ENCODE data around the gene BCL6.

The BCL6 gene

GRCh38 chr3:187758318-187758955 is 13.2 kb upstream of the BCL6 start:
- H2AFZ ChIP-seq (ENCODE audit: low read length): no peak overlapping the region
- H3K9ac ChIP-seq (ENCODE audit: low read length): no peak overlapping the region
- H4K20me1 ChIP-seq (ENCODE audit: insufficient read depth, low read length): no peaks in the 10 kb centered on the region
- H3K36me3 ChIP-seq (ENCODE audit: insufficient read depth, low read length): no peaks in the 10 kb centered on the region; the same call in 1 of the 2 replicates
- no peak overlapping the region for H3K4me3 ChIP-seq (ENCODE audit: low read depth, low read length, poor library complexity, severe bottlenecking)
- H3K4me2 ChIP-seq (ENCODE audit: low read length): no peak overlapping the region
- H3K9me3 ChIP-seq (ENCODE audit: low read length): no peaks in the 10 kb centered on the region
- no peaks in the 10 kb centered on the region for H3K9me2 ChIP-seq (ENCODE audit: low read depth, low read length)
- H3K27ac ChIP-seq (ENCODE audit: low read depth, low read length, poor library complexity, severe bottlenecking): no peak overlapping the region
- no peaks in the 10 kb centered on the region for H3F3A ChIP-seq (ENCODE audit: insufficient read depth, low read length)
- H3K79me2 ChIP-seq (ENCODE audit: insufficient read depth, low read length): no peaks in the 10 kb centered on the region
- TF ChIP-seq EZH2 (IDR thresholded peaks at IDR 0.05; ENCODE audit: borderline replicate concordance, low read length) (no peak), CTCF (IDR thresholded peaks at IDR 0.05; ENCODE audit: low read length) (no peak)
- no peaks in the 10 kb centered on the region for H3K4me1 ChIP-seq (ENCODE audit: insufficient read depth, low read length, severe bottlenecking)
- no peaks in the 10 kb centered on the region for H3K27me3 ChIP-seq (ENCODE audit: insufficient read depth, low read length)

- TF ChIP-seq EZH2 (IDR thresholded peaks at IDR 0.05; ENCODE audit: borderline replicate concordance, low read length) (no peak), CTCF (IDR thresholded peaks at IDR 0.05; ENCODE audit: low read length) (no peak)
- Histone ChIP-seq H3K4me1 (ENCODE audit: insufficient read depth, low read length, severe bottlenecking) (peaks cover 35% of the 10 kb centered on the region), H3K9me2 (ENCODE audit: low read depth, low read length) (no peaks in the 10 kb centered on the region), H3F3A (ENCODE audit: insufficient read depth, low read length) (peaks cover 14% of the 10 kb centered on the region; the same call in 1 of the 2 replicates), H3K4me2 (ENCODE audit: low read length) (no peak overlapping the region), H4K20me1 (ENCODE audit: insufficient read depth, low read length) (no peaks in the 10 kb centered on the region), H3K27me3 (ENCODE audit: insufficient read depth, low read length) (no peaks in the 10 kb centered on the region), H3K36me3 (ENCODE audit: insufficient read depth, low read length) (no peaks in the 10 kb centered on the region), H2AFZ (ENCODE audit: low read length) (no peak overlapping the region), H3K4me3 (ENCODE audit: low read depth, low read length, poor library complexity, severe bottlenecking) (no peak overlapping the region), H3K79me2 (ENCODE audit: insufficient read depth, low read length) (no peaks in the 10 kb centered on the region), H3K9me3 (ENCODE audit: low read length) (no peaks in the 10 kb centered on the region), H3K27ac (ENCODE audit: low read depth, low read length, poor library complexity, severe bottlenecking) (no peak overlapping the region), H3K9ac (ENCODE audit: low read length) (no peak overlapping the region)
These were observed 8.2 kb upstream of the BCL6 start for GRCh38 chr3:187753516-187753915.

DNA sequence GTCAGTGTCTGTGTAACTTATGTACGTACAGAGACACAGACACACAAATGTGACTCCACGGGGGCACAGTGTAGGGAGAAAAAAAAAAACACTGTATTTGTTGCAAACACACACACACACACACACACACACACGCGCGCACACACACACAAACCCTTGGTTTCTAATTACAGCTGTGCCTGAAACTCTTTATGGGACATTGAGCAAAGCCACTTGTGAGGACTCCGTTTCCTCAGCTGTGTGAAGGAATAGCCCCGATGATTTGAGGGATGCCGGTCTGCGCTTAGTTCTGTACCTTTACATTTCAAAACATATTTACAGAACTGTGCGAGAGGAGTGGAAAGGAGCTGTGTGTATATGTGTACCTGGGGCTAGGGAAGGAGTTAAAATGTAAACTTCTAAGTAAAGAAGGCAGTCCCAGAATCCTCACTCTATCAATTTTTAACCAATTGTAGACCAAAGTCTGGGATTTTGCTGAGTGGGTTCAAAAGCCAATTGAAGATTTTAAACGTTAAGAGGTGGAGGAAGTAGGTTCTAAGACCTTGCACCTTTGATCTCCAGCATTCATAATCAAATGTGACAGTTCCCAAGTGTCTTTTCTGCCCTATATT is 5.3 kb upstream of the BCL6 start:
- H3K9ac ChIP-seq (ENCODE audit: low read length): peak overlapping the region; percentile 53

More for the DNA sequence above, 5.3 kb upstream of the BCL6 start:
- Histone ChIP-seq H3K4me3 (ENCODE audit: low read depth, low read length, poor library complexity, severe bottlenecking) (peak overlapping the region; percentile 44), H3F3A (ENCODE audit: insufficient read depth, low read length) (peaks cover 15% of the 10 kb centered on the region; the same call in 1 of the 2 replicates), H4K20me1 (ENCODE audit: insufficient read depth, low read length) (no peaks in the 10 kb centered on the region), H3K36me3 (ENCODE audit: insufficient read depth, low read length) (no peaks in the 10 kb centered on the region), H3K27ac (ENCODE audit: low read depth, low read length, poor library complexity, severe bottlenecking) (peak overlapping the region; percentile 93), H2AFZ (ENCODE audit: low read length) (no peak overlapping the region), H3K4me1 (ENCODE audit: insufficient read depth, low read length, severe bottlenecking) (peaks cover 58% of the 10 kb centered on the region), H3K4me2 (ENCODE audit: low read length) (peak overlapping the region; percentile 83), H3K27me3 (ENCODE audit: insufficient read depth, low read length) (no peaks in the 10 kb centered on the region), H3K9me2 (ENCODE audit: low read depth, low read length) (no peaks in the 10 kb centered on the region), H3K79me2 (ENCODE audit: insufficient read depth, low read length) (peaks cover 7% of the 10 kb centered on the region), H3K9me3 (ENCODE audit: low read length) (no peaks in the 10 kb centered on the region)
- TF ChIP-seq EZH2 (IDR thresholded peaks at IDR 0.05; ENCODE audit: borderline replicate concordance, low read length) (no peak), CTCF (IDR thresholded peaks at IDR 0.05; ENCODE audit: low read length) (no peak)
